Smooth muscle cell (in vitro differentiated cells): ENCODE results near the gene NBAS. TPM values are rescaled to one million over a fixed set of nuclear protein-coding genes. Genes with fewer than 3 reads are reported as not detected.

ENCODE experiments used
- DNase-seq: peaks from one replicate; lab custom pipeline; 2025; ENCODE audit not compliant: unreplicated experiment; lab: John Stamatoyannopoulos, UW
- H2AFZ ChIP-seq: fragments of 200-600 bp; sonication (generic); 2 replicates; pipeline ENCODE4 v1.6.0; 2016; ENCODE audit warnings: antibody characterized with exemption, low read depth, mild to moderate bottlenecking
- H3F3A ChIP-seq: fragments of 200-600 bp; sonication (generic); 2 replicates; pipeline ENCODE4 v1.6.0; 2017; ENCODE audit warnings: antibody characterized with exemption, low read depth
- H3K27ac ChIP-seq: fragments of 200-600 bp; sonication (generic); 2 replicates; pipeline ENCODE4 v1.5.1; 2016; ENCODE audit warnings: low read depth, mild to moderate bottlenecking
- H3K27me3 ChIP-seq: fragments of 200-600 bp; sonication (generic); 2 replicates; pipeline ENCODE4 v1.6.1; 2016; ENCODE audit warnings: low read depth, mild to moderate bottlenecking
- H3K36me3 ChIP-seq: fragments of 200-600 bp; sonication (generic); 2 replicates; pipeline ENCODE4 v1.5.1; 2016; ENCODE audit warnings: low read depth
- H3K4me1 ChIP-seq: fragments of 200-600 bp; sonication (generic); 2 replicates; pipeline ENCODE4 v1.5.1; 2016; ENCODE audit warnings: low read depth
- H3K4me2 ChIP-seq: fragments of 200-600 bp; sonication (generic); 2 replicates; pipeline ENCODE4 v1.6.0; 2016; ENCODE audit warnings: mild to moderate bottlenecking
- H3K4me3 ChIP-seq: fragments of 200-600 bp; sonication (generic); 2 replicates; pipeline ENCODE4 v1.5.1; 2016; ENCODE audit warnings: mild to moderate bottlenecking
- H3K79me2 ChIP-seq: fragments of 200-600 bp; sonication (generic); 2 replicates; pipeline ENCODE4 v1.6.0; 2016; ENCODE audit warnings: low read depth, mild to moderate bottlenecking
- H3K9ac ChIP-seq: fragments of 200-600 bp; sonication (generic); 2 replicates; pipeline ENCODE4 v1.6.0; 2016; ENCODE audit warnings: low read depth
- H3K9me3 ChIP-seq: fragments of 200-600 bp; sonication (generic); replicated peaks from 2 replicates; pipeline ENCODE4 v1.5.1; 2016; ENCODE audit warnings: low read depth
- H4K20me1 ChIP-seq: fragments of 200-600 bp; sonication (generic); 2 replicates; pipeline ENCODE4 v1.6.0; 2016; ENCODE audit warnings: low read depth
- CTCF ChIP-seq: fragments of 200-600 bp; sonication (generic); IDR thresholded peaks from 2 replicates; pipeline ENCODE4 v1.5.1; 2017; ENCODE audit warnings: borderline replicate concordance, mild to moderate bottlenecking, antibody characterized with exemption; ENCODE audit not compliant: insufficient read depth, poor library complexity, severe bottlenecking
- WGBS: methylation state at CpG from one replicate; pipeline ENCODE4 v1.1.7; 2016; ENCODE audit warnings: low lambda C conversion rate; 5-methylcytosine and 5-hydroxymethylcytosine counted together
- polyA plus RNA-seq: library from polyadenylated mRNA; unstranded; fragments of >200 nt; fragmentation: Nextera tagmentation; extraction: Ambion mirVana; gene quantifications from 2 replicates; pipeline ENCODE4 v1.2.1, GENCODE V29; 2016
- total RNA-seq: library from RNA; depleted of rRNA; stranded (reverse); fragments of >200 nt; gene quantifications from 2 replicates; pipeline ENCODE4 v1.2.3, GENCODE V29; 2014

NBAS gene
- total and polyA plus RNA-seq, 2 experiments from 2014 or later: 31.2 to 51.1 TPM

GRCh38 chr2:15159206-15159605 is 401.9 kb downstream of the NBAS start:
- H3F3A ChIP-seq: no peaks in the 10 kb centered on the region
- no peak overlapping the region for H3K4me3 ChIP-seq
- 75% methylated on average over 5 of the region's 5 CpGs for WGBS
- no peak overlapping the region for H3K9ac ChIP-seq
- no peak for TF ChIP-seq CTCF
- H3K27ac ChIP-seq: no peak overlapping the region
- H4K20me1 ChIP-seq: no peaks in the 10 kb centered on the region
- H2AFZ ChIP-seq: no peak overlapping the region
- no peaks in the 10 kb centered on the region for H3K79me2 ChIP-seq
- DNase-seq: no peak
- no peak overlapping the region for H3K4me2 ChIP-seq
- no peaks in the 10 kb centered on the region for H3K27me3 ChIP-seq
- H3K4me1 ChIP-seq: peaks cover 14% of the 10 kb centered on the region
- H3K9me3 ChIP-seq: no peaks in the 10 kb centered on the region
- H3K36me3 ChIP-seq: no peaks in the 10 kb centered on the region

DNA sequence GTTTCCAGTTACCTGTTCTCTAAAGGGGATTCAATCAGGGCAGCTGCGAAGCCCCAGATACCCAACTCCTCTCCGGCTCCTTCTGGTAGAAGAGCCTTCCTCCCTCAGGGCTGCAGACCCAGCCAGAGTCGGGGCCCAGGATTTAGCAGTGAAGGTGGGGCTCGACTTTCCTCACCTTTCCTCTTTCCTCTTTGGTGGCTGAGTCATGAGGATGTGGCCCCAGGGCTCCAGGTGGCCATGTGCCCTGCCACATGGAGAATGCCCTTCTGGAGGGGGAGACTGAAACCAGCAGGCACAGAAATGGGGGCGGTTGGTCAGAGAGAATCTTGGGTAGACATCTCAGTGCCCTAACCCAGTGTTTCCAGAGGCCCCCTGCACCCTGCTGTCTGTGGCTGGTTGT is 402.6 kb downstream of the NBAS start:
- 95% methylated on average over 5 of the region's 5 CpGs for WGBS
- no peak for TF ChIP-seq CTCF

GRCh38 chr2:15158100-15158499 is 403.0 kb downstream of the NBAS start:
- Histone ChIP-seq H3K79me2 (no peaks in the 10 kb centered on the region), H3K27ac (no peak overlapping the region), H3K4me1 (peaks cover 14% of the 10 kb centered on the region), H4K20me1 (no peaks in the 10 kb centered on the region), H3F3A (no peaks in the 10 kb centered on the region), H2AFZ (no peak overlapping the region), H3K4me3 (no peak overlapping the region), H3K9ac (no peak overlapping the region), H3K4me2 (no peak overlapping the region), H3K9me3 (no peaks in the 10 kb centered on the region), H3K36me3 (no peaks in the 10 kb centered on the region), H3K27me3 (no peaks in the 10 kb centered on the region)
- TF ChIP-seq CTCF: no peak
- no peak for DNase-seq
- WGBS: 77% methylated on average over 4 of the region's 4 CpGs

More for the DNA sequence above, 402.6 kb downstream of the NBAS start:
- H3K9ac ChIP-seq: no peak overlapping the region
- H3K27ac ChIP-seq: no peak overlapping the region
- peaks cover 14% of the 10 kb centered on the region for H3K4me1 ChIP-seq
- DNase-seq: no peak
- no peaks in the 10 kb centered on the region for H3K79me2 ChIP-seq
- H3K9me3 ChIP-seq: no peaks in the 10 kb centered on the region
- no peak overlapping the region for H3K4me3 ChIP-seq
- no peaks in the 10 kb centered on the region for H3K36me3 ChIP-seq
- H3K4me2 ChIP-seq: no peak overlapping the region
- no peaks in the 10 kb centered on the region for H3F3A ChIP-seq
- no peak overlapping the region for H2AFZ ChIP-seq
- no peaks in the 10 kb centered on the region for H4K20me1 ChIP-seq
- no peaks in the 10 kb centered on the region for H3K27me3 ChIP-seq

DNA sequence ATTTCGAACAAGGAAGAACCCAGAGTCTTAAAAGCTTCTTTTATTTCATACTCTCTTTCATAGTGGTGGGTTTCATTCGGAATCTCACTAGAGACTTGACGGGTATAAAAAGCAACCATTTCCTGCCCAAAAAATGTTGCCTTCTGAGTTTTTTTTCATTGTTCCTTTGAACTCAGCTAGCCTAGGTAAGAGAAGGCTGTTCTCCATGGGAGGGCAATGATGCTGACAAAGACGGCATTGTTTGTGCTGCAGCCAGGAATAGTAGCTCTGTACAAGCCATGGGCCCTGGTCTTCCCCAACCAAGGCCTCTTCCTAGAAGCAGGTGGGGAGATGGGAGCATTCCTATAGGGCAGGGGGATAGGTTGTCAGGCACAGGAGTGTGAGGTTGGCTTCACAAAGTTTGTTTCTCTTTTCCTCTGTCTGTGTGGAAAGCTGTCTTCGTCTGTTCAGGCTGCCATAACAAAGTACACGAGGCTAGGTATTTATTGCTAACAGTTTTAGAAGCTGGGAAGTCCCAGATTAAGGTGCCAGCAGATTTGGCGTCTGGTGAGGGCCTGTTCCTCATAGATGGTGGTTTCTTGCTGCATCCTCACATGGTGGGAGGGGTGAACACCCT is 405.1 kb downstream of the NBAS start:
- Histone ChIP-seq H3K36me3 (no peaks in the 10 kb centered on the region), H3K9me3 (no peaks in the 10 kb centered on the region), H3K27ac (no peak overlapping the region), H2AFZ (no peak overlapping the region), H3K79me2 (no peaks in the 10 kb centered on the region), H3K9ac (no peak overlapping the region), H3F3A (no peaks in the 10 kb centered on the region), H4K20me1 (no peaks in the 10 kb centered on the region), H3K4me2 (no peak overlapping the region), H3K27me3 (no peaks in the 10 kb centered on the region), H3K4me3 (no peak overlapping the region), H3K4me1 (peaks cover 14% of the 10 kb centered on the region)
- no peak for TF ChIP-seq CTCF
- DNase-seq: no peak
- WGBS: 81% methylated on average over 7 of the region's 7 CpGs
